ENCODE results near the gene MCU.

MCU gene

DNA sequence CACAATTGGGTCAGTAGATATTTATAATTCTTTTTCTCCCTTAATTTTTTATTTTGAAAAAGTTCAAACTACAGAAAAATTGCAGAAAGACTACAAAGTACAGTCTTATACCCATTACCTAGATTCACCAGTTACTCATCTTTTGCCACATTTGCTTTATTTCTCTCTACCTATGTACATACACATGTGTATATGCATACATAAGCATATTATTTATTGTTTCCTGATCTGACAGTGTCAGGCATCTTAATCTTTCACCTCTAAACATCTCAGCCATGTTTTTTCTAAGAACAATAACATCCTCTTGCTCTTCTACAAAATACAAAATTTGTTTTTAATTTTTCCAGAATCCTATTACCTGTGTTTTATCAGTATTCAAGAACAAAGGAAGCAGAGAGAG lies 133.2 kb downstream of the MCU start:
- DNase-seq (ENCODE audit: low spot score) = no peak
- in situ Hi-C loops (cut with MboI; ENCODE audit: low sequenced_read_pairs, unreplicated experiment) = no loop called here
- TF ChIP-seq, protein P1, sequence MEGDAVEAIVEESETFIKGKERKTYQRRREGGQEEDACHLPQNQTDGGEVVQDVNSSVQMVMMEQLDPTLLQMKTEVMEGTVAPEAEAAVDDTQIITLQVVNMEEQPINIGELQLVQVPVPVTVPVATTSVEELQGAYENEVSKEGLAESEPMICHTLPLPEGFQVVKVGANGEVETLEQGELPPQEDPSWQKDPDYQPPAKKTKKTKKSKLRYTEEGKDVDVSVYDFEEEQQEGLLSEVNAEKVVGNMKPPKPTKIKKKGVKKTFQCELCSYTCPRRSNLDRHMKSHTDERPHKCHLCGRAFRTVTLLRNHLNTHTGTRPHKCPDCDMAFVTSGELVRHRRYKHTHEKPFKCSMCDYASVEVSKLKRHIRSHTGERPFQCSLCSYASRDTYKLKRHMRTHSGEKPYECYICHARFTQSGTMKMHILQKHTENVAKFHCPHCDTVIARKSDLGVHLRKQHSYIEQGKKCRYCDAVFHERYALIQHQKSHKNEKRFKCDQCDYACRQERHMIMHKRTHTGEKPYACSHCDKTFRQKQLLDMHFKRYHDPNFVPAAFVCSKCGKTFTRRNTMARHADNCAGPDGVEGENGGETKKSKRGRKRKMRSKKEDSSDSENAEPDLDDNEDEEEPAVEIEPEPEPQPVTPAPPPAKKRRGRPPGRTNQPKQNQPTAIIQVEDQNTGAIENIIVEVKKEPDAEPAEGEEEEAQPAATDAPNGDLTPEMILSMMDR (IDR thresholded peaks at IDR 0.05; ENCODE audit: borderline replicate concordance, control extremely low read depth, extremely low read depth, insufficient read depth, missing control alignments) = no peak

GRCh38 chr10:72826346-72826745 lies 134.4 kb downstream of the MCU start:
- TF ChIP-seq, protein P1 (IDR thresholded peaks at IDR 0.05; ENCODE audit: borderline replicate concordance, control extremely low read depth, extremely low read depth, insufficient read depth, missing control alignments) = no peak
- in situ Hi-C loops (cut with MboI; ENCODE audit: low sequenced_read_pairs, unreplicated experiment) = no loop called here
- DNase-seq (ENCODE audit: low spot score) = no peak

GRCh38 chr10:72828294-72828693 lies 136.4 kb downstream of the MCU start:
- TF ChIP-seq, protein P1 (IDR thresholded peaks at IDR 0.05; ENCODE audit: borderline replicate concordance, control extremely low read depth, extremely low read depth, insufficient read depth, missing control alignments) = no peak
- no peak for DNase-seq (ENCODE audit: low spot score)
- in situ Hi-C loops (cut with MboI; ENCODE audit: low sequenced_read_pairs, unreplicated experiment) = no loop called here

- TF ChIP-seq, protein P1 (IDR thresholded peaks at IDR 0.05; ENCODE audit: borderline replicate concordance, control extremely low read depth, extremely low read depth, insufficient read depth, missing control alignments) = no peak
- in situ Hi-C loops (cut with MboI; ENCODE audit: low sequenced_read_pairs, unreplicated experiment) = loop anchor here (5.0 kb wide), 1 partner anchor 468 kb away; no protein-coding TSS in a partner anchor
- DNase-seq (ENCODE audit: low spot score) = no peak
These were observed 138.7 kb downstream of the MCU start for GRCh38 chr10:72830625-72831024.

DNA sequence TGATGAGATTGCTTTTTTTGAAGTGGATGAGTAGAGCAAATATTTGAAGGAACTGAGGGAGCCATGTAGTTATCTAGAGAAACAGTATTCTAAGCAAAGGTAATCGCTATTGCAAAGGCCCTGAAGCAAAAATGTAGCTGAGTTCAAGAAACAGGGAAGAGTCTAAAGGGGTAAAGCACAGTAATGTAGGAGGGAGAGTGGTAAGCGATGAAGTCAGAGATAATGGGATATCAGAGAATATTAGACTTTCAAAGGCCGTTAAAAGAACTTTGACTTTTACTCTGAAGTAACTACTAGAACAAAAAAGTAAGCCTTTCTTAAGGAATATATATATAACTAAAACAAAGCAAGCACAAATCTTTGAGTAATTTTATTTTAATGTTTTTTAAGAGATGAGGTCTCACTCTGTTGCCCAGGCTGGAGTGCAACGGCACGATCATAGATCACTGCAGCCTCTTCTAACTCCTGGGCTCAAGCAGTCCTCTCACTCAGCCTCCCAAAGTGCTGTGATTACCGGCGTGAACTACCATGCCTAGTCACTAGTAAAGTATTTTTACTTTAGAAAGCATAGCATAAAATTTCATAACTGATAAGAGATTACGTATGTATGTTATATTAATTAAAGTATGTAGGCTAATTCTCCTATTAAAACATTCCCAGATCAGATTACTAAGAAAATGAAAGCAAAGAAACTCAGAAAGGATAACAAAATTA lies 139.9 kb downstream of the MCU start:
- no peak for DNase-seq (ENCODE audit: low spot score)

GRCh38 chr10:72832701-72833100 lies 140.8 kb downstream of the MCU start:
- in situ Hi-C loops (cut with MboI; ENCODE audit: low sequenced_read_pairs, unreplicated experiment) = loop anchor here (5.0 kb wide), 1 partner anchor 470 kb away; no protein-coding TSS in a partner anchor
- no peak for DNase-seq (ENCODE audit: low spot score)
- TF ChIP-seq, protein P1 (IDR thresholded peaks at IDR 0.05; ENCODE audit: borderline replicate concordance, control extremely low read depth, extremely low read depth, insufficient read depth, missing control alignments) = no peak

More for the DNA sequence above, 139.9 kb downstream of the MCU start:
- in situ Hi-C loops (cut with MboI; ENCODE audit: low sequenced_read_pairs, unreplicated experiment) = loop anchor here (5.0 kb wide), 1 partner anchor 470 kb away; no protein-coding TSS in a partner anchor
- TF ChIP-seq, protein P1 (IDR thresholded peaks at IDR 0.05; ENCODE audit: borderline replicate concordance, control extremely low read depth, extremely low read depth, insufficient read depth, missing control alignments) = no peak

Measured in GM13976 (cell line).